Cardiac muscle cell (in vitro differentiated cells and primary cell): ENCODE measurements around the gene SPATA31C2. TPM values are rescaled to one million over a fixed set of nuclear protein-coding genes. Genes with fewer than 3 reads are reported as not detected.
"Not testable (repeated sequence)": the region's sequence is repeated elsewhere in the genome, so short reads cannot be mapped to it uniquely, and the experiment has no call there.

Experiments
- DNase-seq, 2 donors: peaks; one replicate each; pipeline versions ENCODE4 v3.0.0 to v3.0.0-alpha.2; 2010 to 2017; ENCODE audit warnings: low read depth in 1 of 2, low spot score in 1 of 2
- H3K27ac ChIP-seq: fragments of 200-600 bp; sonication (generic); 2 replicates; pipeline ENCODE4 v1.5.1; 2016
- H3K27me3 ChIP-seq: fragments of 200-600 bp; sonication (generic); 2 replicates; pipeline ENCODE4 v1.6.0; 2016; ENCODE audit warnings: control low read depth
- H3K36me3 ChIP-seq: fragments of 200-600 bp; sonication (generic); 2 replicates; pipeline ENCODE4 v1.5.1; 2016; ENCODE audit warnings: control low read depth
- H3K4me1 ChIP-seq: fragments of 200-600 bp; sonication (generic); 2 replicates; pipeline ENCODE4 v1.8.1; 2017; ENCODE audit warnings: low read depth, mild to moderate bottlenecking, mixed run types
- H3K4me3 ChIP-seq: fragments of 200-600 bp; sonication (generic); 2 replicates; pipeline ENCODE4 v1.5.1; 2016; ENCODE audit warnings: mild to moderate bottlenecking
- H3K9me3 ChIP-seq: fragments of 200-600 bp; sonication (generic); 2 replicates; pipeline ENCODE4 v1.5.1; 2017; ENCODE audit warnings: low read depth, mild to moderate bottlenecking, control low read depth
- CTCF ChIP-seq: IDR thresholded peaks from 2 replicates; pipeline ENCODE4 v1.5.1; 2012; ENCODE audit warnings: low read depth, mild to moderate bottlenecking, low read length
- polyA plus RNA-seq: library from polyadenylated mRNA; unstranded; fragments of >200 nt; fragmentation: Nextera tagmentation; extraction: Ambion mirVana; gene quantifications from 2 replicates; pipeline ENCODE4 v1.2.1, GENCODE V29; 2016
- total RNA-seq: library from RNA; depleted of rRNA; stranded (reverse); fragments of >200 nt; gene quantifications from 2 replicates; pipeline ENCODE4 v1.2.3, GENCODE V29; 2016

The SPATA31C2 gene
- total RNA-seq (not detected in 2 replicates), polyA plus RNA-seq (not detected in 2 replicates)

GRCh38 chr9:88138375-88138774, at the start of gene SPATA31C2:
TSS of gene SPATA31C2 (minus strand) at chr9:88138475. CDS start at chr9:88138446, 29 bp downstream.
- not testable (repeated sequence) for H3K36me3 ChIP-seq, H3K4me3 ChIP-seq, H3K4me1 ChIP-seq, H3K27ac ChIP-seq, H3K9me3 ChIP-seq, H3K27me3 ChIP-seq, DNase-seq

GRCh38 chr9:88187631-88188030, 49.4 kb upstream of the SPATA31C2 start:
- Histone ChIP-seq H3K9me3 (no peaks in the 10 kb centered on the region), H3K4me3 (no peak overlapping the region), H3K36me3 (no peaks in the 10 kb centered on the region), H3K27ac (no peak overlapping the region), H3K4me1 (no peaks in the 10 kb centered on the region), H3K27me3 (no peaks in the 10 kb centered on the region)
- no peak for TF ChIP-seq CTCF
- DNase-seq = no peak

GRCh38 chr9:88186495-88187110, 48.3 kb upstream of the SPATA31C2 start:
- Histone ChIP-seq H3K27me3 (no peaks in the 10 kb centered on the region), H3K36me3 (no peaks in the 10 kb centered on the region), H3K4me1 (no peaks in the 10 kb centered on the region), H3K9me3 (no peaks in the 10 kb centered on the region), H3K4me3 (no peak overlapping the region), H3K27ac (no peak overlapping the region)
- no peak for TF ChIP-seq CTCF
- no peak for DNase-seq

- Histone ChIP-seq H3K4me3 (no peak overlapping the region), H3K27me3 (no peaks in the 10 kb centered on the region), H3K9me3 (no peaks in the 10 kb centered on the region), H3K4me1 (no peaks in the 10 kb centered on the region), H3K36me3 (no peaks in the 10 kb centered on the region), H3K27ac (no peak overlapping the region)
- TF ChIP-seq CTCF = no peak
- DNase-seq = peak in 1 of 2 donors; percentile 54
Observed at GRCh38 chr9:88184976-88185375, 46.7 kb upstream of the SPATA31C2 start.

- no peak for TF ChIP-seq CTCF
- no peak for DNase-seq
- H3K4me1 ChIP-seq = no peaks in the 10 kb centered on the region
- no peaks in the 10 kb centered on the region for H3K36me3 ChIP-seq
- no peaks in the 10 kb centered on the region for H3K9me3 ChIP-seq
- no peaks in the 10 kb centered on the region for H3K27me3 ChIP-seq
- no peak overlapping the region for H3K4me3 ChIP-seq
- H3K27ac ChIP-seq = no peak overlapping the region
Observed at GRCh38 chr9:88183798-88184495, 45.7 kb upstream of the SPATA31C2 start.

GRCh38 chr9:88182501-88182900, 44.2 kb upstream of the SPATA31C2 start:
- Histone ChIP-seq H3K36me3 (no peaks in the 10 kb centered on the region), H3K27ac (no peak overlapping the region), H3K4me3 (no peak overlapping the region), H3K27me3 (no peaks in the 10 kb centered on the region), H3K4me1 (no peaks in the 10 kb centered on the region), H3K9me3 (no peaks in the 10 kb centered on the region)
- no peak for TF ChIP-seq CTCF
- no peak for DNase-seq
